HG03095 (cell line): Measurements from ENCODE around the gene CTDP1.

Experiments used
- ATAC-seq: cut with Tn5 transposase; IDR thresholded peaks from one replicate; pipeline ENCODE4 v1.9.1; 2021; ENCODE audit warnings: moderate library complexity; ENCODE audit not compliant: unreplicated experiment

CTDP1 gene

DNA sequence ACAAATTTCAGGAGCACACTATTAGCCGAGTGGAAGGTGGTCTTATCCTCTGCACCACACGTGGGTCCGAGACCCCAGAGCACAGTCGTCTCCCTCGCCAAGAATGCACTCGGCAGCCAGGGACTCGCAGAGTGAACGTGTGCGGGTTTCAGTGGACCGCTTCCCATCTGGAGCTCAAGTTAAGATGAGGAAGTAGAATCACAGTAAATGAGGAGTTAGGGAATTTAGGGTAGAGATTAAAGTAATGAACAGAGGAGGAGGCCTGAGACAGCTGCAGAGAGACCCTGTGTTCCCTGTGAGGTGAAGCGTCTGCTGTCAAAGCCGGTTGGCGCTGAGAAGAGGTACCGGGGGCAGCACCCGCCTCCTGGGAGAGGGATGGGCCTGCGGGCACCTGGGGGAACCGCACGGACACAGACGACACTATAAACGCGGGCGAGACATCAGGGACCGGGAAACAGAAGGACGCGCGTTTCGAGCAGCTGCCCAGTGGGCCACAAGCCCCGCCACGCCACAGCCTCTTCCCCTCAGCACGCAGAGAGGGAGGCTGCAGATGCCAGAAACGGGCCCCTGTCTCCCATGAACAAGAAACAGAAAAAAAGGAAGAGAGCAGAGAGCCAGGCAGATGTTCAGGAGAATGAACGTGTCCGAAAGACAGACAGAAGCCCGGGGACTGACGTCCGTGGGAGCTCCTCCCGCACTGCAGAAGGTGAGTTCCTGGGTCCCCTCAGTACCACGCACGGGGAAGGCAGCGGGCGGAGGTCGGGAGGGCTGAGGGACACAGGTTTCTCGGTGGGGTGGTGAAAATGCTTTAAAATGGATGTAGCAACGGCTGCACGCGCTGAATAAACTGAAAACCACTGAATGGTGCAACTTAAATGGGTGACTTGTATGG is 112.7 kb downstream of the CTDP1 start:
- no peak for ATAC-seq

GRCh38 chr18:79792988-79793355 is 113.4 kb downstream of the CTDP1 start:
- ATAC-seq = no peak

DNA sequence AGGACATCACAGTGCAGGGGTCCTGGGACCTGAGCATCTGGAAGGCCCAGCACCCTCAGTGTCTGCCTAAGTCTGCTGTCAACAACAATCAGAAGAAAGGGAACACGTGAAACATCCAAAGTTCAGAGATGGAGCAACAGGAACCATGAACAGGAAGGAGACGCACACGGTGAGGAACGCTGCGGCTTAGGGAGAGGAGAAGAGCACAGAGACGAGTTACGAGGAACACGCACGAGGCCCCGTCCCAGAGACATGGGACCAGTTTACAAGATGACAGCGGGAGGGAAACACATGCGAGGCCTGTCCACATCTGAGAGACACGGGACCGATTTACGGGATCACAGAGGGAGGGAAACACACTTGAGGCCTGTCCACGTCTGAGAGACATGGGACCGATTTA is 115.2 kb downstream of the CTDP1 start:
- ATAC-seq = no peak

DNA sequence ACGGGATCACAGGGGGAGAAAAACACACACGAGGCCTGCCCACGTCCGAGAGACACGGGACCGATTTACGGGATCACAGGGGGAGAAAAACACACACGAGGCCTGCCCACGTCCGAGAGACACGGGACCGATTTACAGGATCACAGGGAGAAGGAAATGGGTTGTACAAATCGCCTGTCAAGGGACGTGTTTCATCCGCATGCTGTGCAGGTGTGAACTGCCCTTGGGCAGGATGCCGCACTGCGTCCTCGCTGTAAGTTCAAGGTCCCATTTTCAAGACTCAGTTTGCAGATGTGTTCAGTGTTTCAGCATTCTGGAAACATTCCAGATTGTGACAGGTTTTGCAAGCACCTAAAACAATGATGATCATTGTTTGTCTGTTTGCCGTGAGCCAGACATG is 115.8 kb downstream of the CTDP1 start:
- no peak for ATAC-seq

DNA sequence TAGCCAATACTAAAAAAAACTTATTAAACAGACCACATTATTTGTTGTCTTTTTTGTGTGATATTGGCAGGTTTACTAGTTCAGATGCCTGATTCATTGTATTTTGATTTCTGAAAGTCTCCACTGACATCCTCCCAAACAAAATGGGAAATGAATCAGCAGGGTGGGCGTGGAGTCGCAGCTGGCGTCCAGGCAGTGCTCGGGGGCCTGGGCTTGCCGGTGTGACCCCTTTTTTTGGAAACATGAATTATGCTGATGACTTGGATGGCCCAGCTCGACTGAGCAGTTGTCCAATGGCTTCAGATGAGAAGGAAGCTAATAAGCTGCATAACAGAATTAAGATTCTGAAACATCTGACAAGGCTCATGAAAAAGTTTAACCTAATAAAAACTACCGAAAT is 116.4 kb downstream of the CTDP1 start:
- ATAC-seq = no peak

DNA sequence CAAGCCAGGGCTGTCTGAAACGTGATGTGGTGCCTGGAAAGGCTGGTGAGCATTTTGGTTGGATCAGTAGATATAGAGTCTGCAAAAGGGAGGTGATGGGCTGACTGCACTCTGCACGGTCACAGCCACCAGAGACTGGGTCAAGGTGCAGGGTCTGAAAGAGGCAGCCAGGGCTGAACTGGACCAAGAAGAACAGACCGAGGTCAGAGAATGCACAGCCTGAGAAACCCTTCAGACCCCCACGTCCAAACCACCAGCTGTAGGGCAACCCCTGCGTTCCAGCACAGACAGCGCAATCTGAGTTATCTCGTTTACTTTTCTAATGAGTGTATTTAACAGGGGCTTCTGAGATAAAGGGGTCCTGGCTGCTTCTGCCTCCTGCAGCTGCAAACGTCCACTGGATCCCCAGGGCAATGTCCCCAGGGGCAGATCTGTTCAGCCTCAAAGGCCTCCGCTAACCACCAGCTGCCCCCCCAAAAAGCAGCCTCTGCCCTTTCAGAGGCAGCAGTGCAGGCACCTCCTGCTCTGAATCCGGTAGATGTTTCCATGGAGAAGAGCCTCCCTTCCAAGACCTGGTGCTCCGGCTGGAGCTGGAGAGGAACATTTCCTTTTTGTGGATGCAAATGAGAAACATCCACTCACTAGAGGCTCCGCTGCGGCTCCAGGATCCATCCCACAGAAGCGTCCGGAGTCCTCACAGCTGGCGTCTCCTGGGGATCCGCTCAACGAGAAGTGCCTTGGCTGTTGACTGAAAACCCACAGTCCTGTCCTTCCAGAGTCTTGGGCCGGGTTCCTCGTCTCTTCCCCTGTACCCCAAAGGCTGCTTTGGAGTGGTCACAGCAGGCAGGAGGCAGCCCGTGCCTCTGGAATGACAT is 117.2 kb downstream of the CTDP1 start:
- ATAC-seq = no peak

DNA sequence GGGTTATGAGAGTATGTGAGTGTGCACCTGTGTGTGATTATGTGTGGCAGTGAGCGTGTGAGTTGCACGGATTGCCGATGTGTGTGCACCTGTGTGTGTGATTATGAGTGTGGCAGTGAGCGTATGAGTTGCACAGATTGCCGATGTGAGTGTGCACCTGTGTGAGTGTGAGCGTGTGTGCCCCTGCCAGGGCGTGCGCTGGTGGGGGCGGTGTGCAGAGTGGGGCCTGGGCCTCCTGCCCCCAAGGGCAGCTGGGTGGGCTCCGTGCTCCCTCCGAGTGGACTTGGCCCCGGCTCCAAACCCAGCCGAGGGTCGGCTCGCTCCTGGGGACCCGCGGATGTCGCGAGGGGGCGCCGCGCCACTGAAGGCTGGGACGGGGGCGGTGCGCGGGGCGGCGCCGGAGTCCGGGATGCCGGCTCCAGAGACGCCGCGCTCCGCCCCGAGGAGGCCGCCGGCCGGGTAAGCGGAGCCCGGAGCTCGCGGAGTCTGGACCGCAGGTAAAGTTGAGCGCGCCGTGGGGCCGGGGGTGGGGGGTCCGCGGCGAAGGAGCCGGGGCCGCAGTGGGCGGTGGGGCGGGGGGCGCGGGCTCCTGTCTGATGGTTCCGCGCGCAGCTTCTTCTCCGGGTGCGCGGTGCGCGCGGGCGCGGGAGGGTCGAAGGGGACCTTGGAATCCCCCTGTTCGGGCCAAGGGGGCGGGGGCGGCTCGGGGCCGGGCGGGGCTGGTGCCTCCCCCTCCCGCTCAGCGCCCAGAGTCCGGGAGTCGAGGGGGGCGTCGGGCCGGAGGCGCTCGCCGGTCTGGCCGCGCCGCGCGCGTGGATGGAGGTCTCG is 118.1 kb downstream of the CTDP1 start, which contains the start of gene KCNG2:
KCNG2 (plus strand) TSS at position 421 of the 828 bp plus-strand sequence. CDS start 65,730 bp downstream, outside the sequence.
- ATAC-seq = no peak

DNA sequence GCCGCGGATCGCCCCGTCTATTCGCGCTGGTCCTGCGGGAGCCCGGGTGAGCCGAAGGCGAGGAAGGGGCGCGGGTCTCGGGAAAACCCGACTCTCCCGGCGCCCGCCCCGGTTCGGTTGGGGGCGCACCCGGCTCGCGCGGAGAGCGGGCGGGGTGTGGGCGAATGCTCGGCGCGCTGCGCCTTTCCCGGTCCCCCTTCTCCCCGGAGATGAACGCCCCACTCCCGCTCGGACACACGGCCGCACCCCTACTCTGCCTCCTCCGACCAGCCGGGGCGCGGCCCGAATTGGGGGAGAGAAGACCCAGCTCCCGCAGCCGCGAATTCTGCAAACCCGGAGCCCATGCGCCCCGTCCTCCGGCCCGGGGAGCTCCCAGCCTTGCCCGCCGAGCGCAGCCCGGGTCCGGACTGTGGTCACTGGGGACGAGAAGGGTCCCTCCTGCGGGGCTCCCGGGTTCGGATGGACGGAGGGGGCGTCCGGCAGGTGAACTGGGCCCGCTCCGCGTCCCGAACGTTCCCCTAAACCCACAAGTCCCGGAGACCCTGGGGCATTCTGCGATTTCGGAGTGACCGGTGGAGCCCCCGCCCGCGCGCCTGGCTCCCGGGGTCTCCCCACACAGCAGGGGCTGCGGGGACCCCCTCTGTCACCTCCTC is 118.9 kb downstream of the CTDP1 start:
- ATAC-seq = no peak

GRCh38 chr18:79798999-79799370 is 119.4 kb downstream of the CTDP1 start:
- no peak for ATAC-seq

- no peak for ATAC-seq
Observed at GRCh38 chr18:79799619-79800370, 120.2 kb downstream of the CTDP1 start.

DNA sequence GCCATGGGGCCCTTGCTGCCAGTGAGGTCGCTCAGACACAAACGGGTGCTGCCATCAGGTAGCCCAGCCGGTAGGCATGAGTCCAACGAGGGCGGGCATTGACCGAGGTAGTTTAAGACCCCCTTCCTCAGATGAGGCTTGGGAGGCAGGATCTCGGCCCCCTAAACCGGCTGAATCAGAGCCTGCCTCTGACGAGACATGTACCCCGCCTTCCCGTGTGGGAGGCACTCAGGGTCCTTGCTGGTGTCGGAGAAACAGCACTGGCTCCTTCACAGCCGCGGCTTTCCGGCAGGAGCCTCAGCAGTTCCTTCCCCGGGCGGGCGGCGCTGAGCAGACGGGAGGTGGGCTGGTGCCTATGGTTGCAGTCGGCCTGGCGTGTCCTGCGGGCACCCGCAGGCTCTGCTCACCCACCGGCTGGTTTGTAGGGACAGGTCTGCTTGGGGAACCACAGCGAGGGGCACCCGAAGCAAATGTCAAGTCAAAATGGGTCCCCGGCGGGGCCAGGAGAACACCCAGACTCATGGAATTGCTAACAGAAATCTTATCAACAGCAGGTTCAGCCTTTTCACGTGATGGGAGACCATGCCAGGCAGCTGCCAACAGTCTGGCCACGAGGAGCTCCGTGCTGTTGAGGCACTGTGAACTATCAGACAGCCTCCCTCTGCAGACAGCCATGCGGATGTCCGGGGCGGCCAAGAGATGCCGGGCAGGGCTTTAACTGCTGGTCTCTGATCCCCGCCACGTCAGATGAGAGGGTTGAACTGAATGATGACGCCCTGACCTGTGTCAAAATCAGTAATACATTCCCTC is 121.0 kb downstream of the CTDP1 start:
- no peak for ATAC-seq

GRCh38 chr18:79801217-79801616 is 121.6 kb downstream of the CTDP1 start:
- no peak for ATAC-seq

DNA sequence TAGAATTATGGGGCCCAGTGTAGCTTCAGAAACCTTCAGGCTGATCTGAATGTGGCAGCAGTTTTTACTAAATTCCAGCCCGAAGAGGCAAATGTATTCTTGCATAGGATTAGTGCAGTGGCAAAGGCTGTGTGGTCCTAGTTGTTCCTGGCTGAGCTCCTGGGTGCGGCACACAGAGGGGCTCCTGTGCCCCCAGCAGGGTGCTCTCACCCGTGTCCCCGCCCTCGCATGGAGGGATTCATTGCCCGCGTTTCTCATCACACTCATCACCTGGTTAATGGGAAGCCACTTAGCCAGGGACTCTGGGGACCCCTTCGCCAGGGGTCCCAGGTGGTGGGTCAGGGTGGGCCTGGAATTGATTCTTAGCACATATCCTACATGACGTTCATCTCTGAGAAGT is 122.0 kb downstream of the CTDP1 start:
- no peak for ATAC-seq

GRCh38 chr18:79802298-79802697 is 122.7 kb downstream of the CTDP1 start:
- no peak for ATAC-seq

- no peak for ATAC-seq
Observed at GRCh38 chr18:79803611-79804051, 124.0 kb downstream of the CTDP1 start.
